T-helper 1 cell treated with Interleukin-12 subunit alpha and Interleukin-12 subunit beta and Interleukin-4 antibody, amounts not matched to agents 30 μg/mL and 1 μg/mL, for 36 hours (primary cell): Measurements from ENCODE around the gene SLC39A11.

Experiments
- H3K27ac Mint-ChIP-seq: one replicate; pipeline ENCODE4 v1.8.0; 2021; ENCODE audit warnings: mild to moderate bottlenecking, mixed read lengths
- H3K27me3 Mint-ChIP-seq: one replicate; pipeline ENCODE4 v1.8.0; 2021; ENCODE audit warnings: low read depth, mixed read lengths
- H3K36me3 Mint-ChIP-seq: one replicate; pipeline ENCODE4 v1.8.0; 2021; ENCODE audit warnings: low read depth, mixed read lengths
- H3K4me1 Mint-ChIP-seq: one replicate; pipeline ENCODE4 v1.8.0; 2021; ENCODE audit warnings: low read depth, mixed read lengths
- H3K4me3 Mint-ChIP-seq: one replicate; pipeline ENCODE4 v1.8.0; 2021; ENCODE audit warnings: mild to moderate bottlenecking, moderate library complexity, mixed read lengths
- H3K9me3 Mint-ChIP-seq: one replicate; pipeline ENCODE4 v1.8.0; 2021; ENCODE audit warnings: mixed read lengths

Gene SLC39A11

GRCh38 chr17:73028299-73028755, 64.2 kb downstream of the SLC39A11 start:
- no peaks in the 10 kb centered on the region for H3K27me3 Mint-ChIP-seq
- peaks cover 3% of the 10 kb centered on the region for H3K36me3 Mint-ChIP-seq
- H3K4me1 Mint-ChIP-seq = peaks cover 2% of the 10 kb centered on the region
- H3K9me3 Mint-ChIP-seq = no peaks in the 10 kb centered on the region
- H3K4me3 Mint-ChIP-seq = no peak overlapping the region
- H3K27ac Mint-ChIP-seq = no peak overlapping the region

GRCh38 chr17:73027130-73027741, 65.3 kb downstream of the SLC39A11 start:
- Mint-ChIP-seq H3K27ac (no peak overlapping the region), H3K27me3 (no peaks in the 10 kb centered on the region), H3K36me3 (peaks cover 1% of the 10 kb centered on the region), H3K4me3 (no peak overlapping the region), H3K4me1 (no peaks in the 10 kb centered on the region), H3K9me3 (no peaks in the 10 kb centered on the region)

GRCh38 chr17:73025041-73025560, 67.4 kb downstream of the SLC39A11 start:
- no peak overlapping the region for H3K4me3 Mint-ChIP-seq
- H3K27ac Mint-ChIP-seq = no peak overlapping the region
- no peaks in the 10 kb centered on the region for H3K4me1 Mint-ChIP-seq
- H3K27me3 Mint-ChIP-seq = no peaks in the 10 kb centered on the region
- peaks cover 1% of the 10 kb centered on the region for H3K36me3 Mint-ChIP-seq
- peaks cover 4% of the 10 kb centered on the region for H3K9me3 Mint-ChIP-seq

GRCh38 chr17:73023759-73024158, 68.7 kb downstream of the SLC39A11 start:
- H3K4me1 Mint-ChIP-seq = no peaks in the 10 kb centered on the region
- H3K4me3 Mint-ChIP-seq = no peak overlapping the region
- H3K9me3 Mint-ChIP-seq = peaks cover 12% of the 10 kb centered on the region
- H3K27ac Mint-ChIP-seq = no peak overlapping the region
- H3K27me3 Mint-ChIP-seq = no peaks in the 10 kb centered on the region
- H3K36me3 Mint-ChIP-seq = peaks cover 1% of the 10 kb centered on the region

GRCh38 chr17:73022694-73023093, 69.8 kb downstream of the SLC39A11 start:
- Mint-ChIP-seq H3K4me3 (no peak overlapping the region), H3K36me3 (peaks cover 3% of the 10 kb centered on the region), H3K27ac (no peak overlapping the region), H3K27me3 (no peaks in the 10 kb centered on the region), H3K9me3 (peaks cover 16% of the 10 kb centered on the region), H3K4me1 (no peaks in the 10 kb centered on the region)

GRCh38 chr17:73021771-73022170, 70.7 kb downstream of the SLC39A11 start:
- H3K27me3 Mint-ChIP-seq = no peaks in the 10 kb centered on the region
- no peaks in the 10 kb centered on the region for H3K4me1 Mint-ChIP-seq
- H3K4me3 Mint-ChIP-seq = no peak overlapping the region
- peaks cover 21% of the 10 kb centered on the region for H3K9me3 Mint-ChIP-seq
- H3K27ac Mint-ChIP-seq = no peak overlapping the region
- H3K36me3 Mint-ChIP-seq = peaks cover 6% of the 10 kb centered on the region

GRCh38 chr17:73020110-73020509, 72.4 kb downstream of the SLC39A11 start:
- Mint-ChIP-seq H3K36me3 (peaks cover 7% of the 10 kb centered on the region), H3K4me3 (no peak overlapping the region), H3K27ac (no peak overlapping the region), H3K27me3 (no peaks in the 10 kb centered on the region), H3K9me3 (peaks cover 24% of the 10 kb centered on the region), H3K4me1 (no peaks in the 10 kb centered on the region)

GRCh38 chr17:73018599-73018998, 73.9 kb downstream of the SLC39A11 start:
- Mint-ChIP-seq H3K4me1 (no peaks in the 10 kb centered on the region), H3K36me3 (peaks cover 5% of the 10 kb centered on the region), H3K27ac (no peak overlapping the region), H3K4me3 (no peak overlapping the region), H3K9me3 (peaks cover 24% of the 10 kb centered on the region), H3K27me3 (no peaks in the 10 kb centered on the region)

- no peaks in the 10 kb centered on the region for H3K27me3 Mint-ChIP-seq
- H3K36me3 Mint-ChIP-seq = peaks cover 5% of the 10 kb centered on the region
- H3K4me3 Mint-ChIP-seq = no peak overlapping the region
Measured at GRCh38 chr17:73017658-73018057, 74.8 kb downstream of the SLC39A11 start.

GRCh38 chr17:73015722-73016276, 76.7 kb downstream of the SLC39A11 start:
- peaks cover 21% of the 10 kb centered on the region for H3K9me3 Mint-ChIP-seq
- no peak overlapping the region for H3K27ac Mint-ChIP-seq
- peaks cover 8% of the 10 kb centered on the region for H3K4me1 Mint-ChIP-seq
- H3K4me3 Mint-ChIP-seq = no peak overlapping the region
- H3K27me3 Mint-ChIP-seq = no peaks in the 10 kb centered on the region
- peaks cover 5% of the 10 kb centered on the region for H3K36me3 Mint-ChIP-seq

More at GRCh38 chr17:73017658-73018057, 74.8 kb downstream of the SLC39A11 start:
- Mint-ChIP-seq H3K9me3 (peaks cover 24% of the 10 kb centered on the region), H3K4me1 (no peaks in the 10 kb centered on the region), H3K27ac (no peak overlapping the region)

GRCh38 chr17:73013816-73014663, 78.4 kb downstream of the SLC39A11 start:
- no peak overlapping the region for H3K4me3 Mint-ChIP-seq
- H3K27me3 Mint-ChIP-seq = no peaks in the 10 kb centered on the region
- H3K4me1 Mint-ChIP-seq = peaks cover 11% of the 10 kb centered on the region
- no peak overlapping the region for H3K27ac Mint-ChIP-seq
- H3K9me3 Mint-ChIP-seq = peaks cover 14% of the 10 kb centered on the region
- peaks cover 5% of the 10 kb centered on the region for H3K36me3 Mint-ChIP-seq

- Mint-ChIP-seq H3K4me3 (no peak overlapping the region), H3K36me3 (peaks cover 4% of the 10 kb centered on the region), H3K4me1 (peaks cover 11% of the 10 kb centered on the region), H3K27ac (no peak overlapping the region), H3K9me3 (peaks cover 8% of the 10 kb centered on the region), H3K27me3 (no peaks in the 10 kb centered on the region)
Measured at GRCh38 chr17:73013301-73013700, 79.2 kb downstream of the SLC39A11 start.

- H3K36me3 Mint-ChIP-seq = no peaks in the 10 kb centered on the region
- peaks cover 11% of the 10 kb centered on the region for H3K4me1 Mint-ChIP-seq
- peak overlapping the region; percentile 53 for H3K27ac Mint-ChIP-seq
- peak overlapping the region; percentile 74 for H3K4me3 Mint-ChIP-seq
- no peaks in the 10 kb centered on the region for H3K27me3 Mint-ChIP-seq
- no peaks in the 10 kb centered on the region for H3K9me3 Mint-ChIP-seq
Measured at GRCh38 chr17:73011016-73011486, 81.4 kb downstream of the SLC39A11 start.

GRCh38 chr17:73010414-73010813, 82.1 kb downstream of the SLC39A11 start:
- H3K27ac Mint-ChIP-seq = no peak overlapping the region
- no peaks in the 10 kb centered on the region for H3K27me3 Mint-ChIP-seq
- no peaks in the 10 kb centered on the region for H3K9me3 Mint-ChIP-seq
- H3K4me1 Mint-ChIP-seq = peaks cover 11% of the 10 kb centered on the region
- H3K36me3 Mint-ChIP-seq = no peaks in the 10 kb centered on the region
- no peak overlapping the region for H3K4me3 Mint-ChIP-seq
